M059J (cell line): Measurements from ENCODE around the gene CIAO1. TPM values are rescaled to one million over a fixed set of nuclear protein-coding genes. Genes with fewer than 3 reads are reported as not detected.
"Not testable (repeated sequence)": the region's sequence is repeated elsewhere in the genome, so short reads cannot be mapped to it uniquely, and the experiment has no call there.

ENCODE experiments used
- DNase-seq: peaks from one replicate; pipeline ENCODE4 v3.0.0-alpha.2; 2012; ENCODE audit warnings: low read depth
- total RNA-seq: library from RNA; depleted of rRNA; stranded (reverse); fragments of >200 nt; shearing (Covaris generic); gene quantifications from 2 replicates; pipeline ENCODE4 v1.2.3, GENCODE V29; 2014; rRNA removed

CIAO1 gene
- total RNA-seq = 89.1 and 115 TPM in 2 replicates

DNA sequence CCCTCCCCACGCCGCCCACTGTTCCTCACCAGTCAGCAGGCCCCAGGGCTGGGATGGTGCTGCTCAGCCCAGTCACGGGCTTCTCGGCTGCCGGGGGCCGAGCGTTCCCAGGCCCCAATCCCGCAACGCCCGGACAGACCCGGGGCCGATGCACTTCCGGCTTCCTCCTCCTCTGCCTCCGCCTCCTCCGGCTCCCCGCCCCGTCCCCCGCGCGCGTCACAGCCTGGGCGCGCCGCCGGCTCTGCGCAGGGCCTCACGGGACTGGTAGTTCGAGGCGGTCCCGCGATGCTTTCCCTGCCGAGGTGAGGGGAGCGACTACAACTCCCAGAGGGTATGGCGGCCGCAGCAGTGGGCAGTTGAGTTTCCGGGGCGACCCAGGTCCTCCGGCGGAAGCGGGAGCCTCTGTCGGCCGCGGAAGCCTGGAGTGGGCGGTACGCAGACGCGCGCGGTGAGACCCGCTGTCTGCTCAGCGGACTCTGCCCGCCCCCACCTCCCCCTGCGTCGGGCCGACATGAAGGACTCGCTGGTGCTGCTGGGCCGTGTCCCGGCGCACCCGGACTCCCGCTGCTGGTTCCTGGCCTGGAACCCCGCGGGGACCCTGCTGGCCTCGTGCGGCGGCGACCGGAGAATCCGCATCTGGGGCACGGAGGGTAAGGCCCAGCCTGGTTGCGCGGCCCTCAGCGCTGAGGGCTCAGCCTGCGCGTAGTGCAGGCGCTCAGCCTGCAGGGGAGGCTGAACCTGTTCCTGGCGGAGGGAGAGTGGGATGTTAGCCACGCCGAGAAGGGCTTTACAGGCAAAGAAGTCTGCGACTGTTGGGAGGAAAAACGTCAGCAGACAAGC lies at the start of gene CIAO1, which contains the start of gene TMEM127:
Gene CIAO1, plus strand, starts transcription at position 386 of the 840 bp plus-strand sequence. Its CDS starts 126 bp downstream, at position 512.
Gene TMEM127, minus strand, starts transcription at position 158 of the 840 bp plus-strand sequence. CDS start 616 bp downstream, outside the sequence.
- DNase-seq = peak; percentile 97

DNA sequence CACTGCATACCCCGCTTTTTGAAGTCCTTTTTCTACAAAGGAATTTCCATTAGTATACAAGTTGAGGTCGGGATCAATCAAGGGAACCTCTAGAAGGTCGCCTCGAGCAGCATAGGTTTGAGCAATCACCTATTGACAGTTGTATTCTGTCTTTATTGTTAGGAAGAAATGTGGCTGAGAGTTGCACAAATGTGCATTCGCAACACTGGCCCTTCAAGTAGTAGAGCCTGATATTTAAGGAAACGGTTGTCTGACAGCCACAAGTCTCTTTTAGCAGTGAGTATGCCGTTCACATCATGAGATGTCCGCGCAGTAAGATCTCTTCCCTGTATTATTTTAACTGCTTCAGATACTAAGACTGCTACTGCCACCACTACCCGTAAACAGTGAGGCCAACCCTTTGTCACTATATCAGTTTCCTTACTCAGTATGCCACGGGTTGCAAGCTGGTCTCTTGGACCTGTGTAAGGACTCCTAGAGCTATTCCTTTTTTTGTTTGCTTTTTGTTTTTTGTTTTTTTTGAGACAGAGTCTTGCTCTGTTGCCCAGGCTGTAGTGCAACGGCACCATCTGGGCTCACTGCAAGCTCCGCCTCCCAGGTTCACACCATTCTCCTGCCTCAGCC lies 47.4 kb upstream of the CIAO1 start:
- no peak for DNase-seq

DNA sequence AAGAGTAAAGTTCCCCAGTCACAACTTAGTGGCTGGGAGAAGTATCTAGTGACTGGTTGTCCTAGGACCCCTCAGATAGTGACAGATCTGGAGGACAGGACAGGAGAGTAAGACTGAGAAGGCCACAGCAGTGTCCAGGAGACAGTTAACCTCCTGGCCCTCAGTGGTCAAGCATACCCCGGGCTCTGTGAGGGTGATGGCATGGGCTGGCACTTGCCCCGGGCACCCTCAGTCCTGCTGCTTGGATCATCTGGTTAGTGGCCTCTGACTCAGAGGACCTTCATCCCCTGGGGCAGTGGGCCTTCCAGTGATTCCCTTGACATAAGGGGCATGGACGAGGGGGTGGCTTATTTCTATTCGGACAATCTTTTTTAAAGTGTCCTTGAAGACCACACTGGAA lies 46.1 kb upstream of the CIAO1 start:
- DNase-seq = peak; percentile 40

DNA sequence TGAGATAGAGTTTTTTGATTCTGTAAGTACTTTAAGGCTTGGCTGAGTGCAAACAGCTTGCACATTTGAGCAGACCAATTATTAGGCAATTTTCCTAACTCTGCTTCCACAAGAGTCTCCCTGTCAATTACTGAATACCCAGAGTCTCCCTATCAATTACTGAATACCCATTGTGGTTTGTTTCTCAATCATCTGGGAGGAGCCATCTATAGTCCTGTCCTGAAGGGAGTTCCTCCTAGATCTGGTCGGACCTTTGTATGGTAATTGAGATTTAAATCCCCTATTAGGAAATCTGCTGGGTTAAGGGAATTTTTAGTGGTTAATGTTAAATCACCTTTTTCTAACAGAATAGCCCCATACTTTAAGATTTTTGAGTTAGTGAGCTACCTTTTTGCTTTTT lies 44.9 kb upstream of the CIAO1 start:
- DNase-seq = not testable (repeated sequence)

DNA sequence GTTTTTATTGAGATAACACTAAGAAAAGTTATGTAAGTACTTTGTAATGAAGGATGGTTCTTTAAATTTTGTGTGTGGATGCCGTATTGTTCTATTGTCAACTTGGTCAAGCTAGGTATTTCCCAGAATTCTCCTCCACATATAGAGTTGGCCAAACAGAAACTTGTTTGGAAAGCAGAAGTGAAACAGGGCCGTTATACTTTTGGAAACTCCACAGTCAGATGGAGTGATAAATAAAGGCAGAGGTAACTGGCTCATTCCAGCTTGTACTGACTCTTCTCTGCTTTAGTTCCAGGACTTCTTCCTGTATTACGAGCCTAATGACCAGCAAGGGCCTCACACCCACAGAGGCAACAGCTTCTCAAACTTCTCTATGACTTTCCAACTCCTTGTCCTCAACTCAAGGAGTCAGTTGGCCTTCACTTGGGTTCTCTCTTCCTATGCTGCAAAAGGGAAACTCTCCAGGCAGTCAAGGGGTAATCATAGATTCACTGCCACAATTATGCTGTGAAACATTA lies 41.0 kb upstream of the CIAO1 start:
- no peak for DNase-seq

DNA sequence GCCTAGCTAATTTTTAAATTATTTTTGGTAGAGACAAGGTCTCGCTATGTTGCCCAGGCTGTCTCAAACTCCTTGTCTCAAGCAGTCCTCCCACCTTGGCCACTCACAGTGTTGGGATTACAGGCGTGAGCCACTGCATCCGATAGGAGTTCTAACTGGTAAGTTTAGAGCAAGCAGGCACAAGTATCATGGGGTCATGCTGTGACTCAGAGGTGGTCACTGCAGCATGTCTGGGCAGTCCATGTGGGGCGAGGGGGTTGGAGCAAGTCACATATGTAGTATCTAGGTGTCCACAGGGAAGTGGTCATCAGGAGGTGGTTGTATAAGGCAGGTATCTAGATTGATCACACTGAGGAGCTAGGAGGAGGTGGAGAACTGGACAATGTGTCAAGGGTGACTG lies 34.7 kb upstream of the CIAO1 start:
- DNase-seq = no peak

DNA sequence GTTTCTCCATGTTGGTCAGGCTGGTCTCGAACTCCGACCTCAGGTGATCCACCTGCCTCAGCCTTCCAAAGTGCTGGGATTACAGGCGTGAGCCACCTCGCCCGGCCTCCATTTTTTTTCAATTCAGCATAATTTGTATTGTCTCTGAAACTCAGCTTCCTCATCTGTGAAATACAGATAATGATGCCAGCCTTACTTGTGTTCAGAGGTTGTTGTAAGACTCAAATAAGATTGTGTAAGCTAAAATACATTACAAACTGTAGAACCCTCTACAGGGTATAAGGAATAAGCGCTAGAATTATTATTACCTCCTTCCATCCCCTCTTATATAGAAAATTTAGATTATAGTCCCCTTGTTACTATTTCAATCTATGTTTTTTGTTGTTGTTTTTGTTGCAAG lies 32.6 kb upstream of the CIAO1 start:
- DNase-seq = no peak

DNA sequence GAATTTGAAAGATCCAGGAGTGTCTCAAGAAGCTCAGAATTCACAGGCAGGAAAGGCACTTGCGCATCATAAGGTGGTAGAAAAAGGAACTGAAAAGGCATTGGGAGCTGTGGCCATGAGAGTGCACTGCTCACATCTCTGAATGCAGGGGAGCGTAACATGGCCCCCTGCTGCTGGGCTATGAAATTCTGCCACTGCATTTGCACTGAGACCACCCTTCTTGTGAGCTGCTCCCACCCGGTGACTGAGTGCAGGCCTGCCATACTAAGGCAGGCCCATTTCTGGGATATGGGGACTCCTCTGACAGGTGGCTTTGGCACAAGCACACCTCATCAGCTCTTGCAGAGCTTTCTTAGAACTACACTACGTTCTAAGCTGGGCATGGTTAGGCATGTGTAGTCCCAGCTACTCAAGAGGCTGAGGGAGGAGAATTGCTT lies 32.1 kb upstream of the CIAO1 start:
- no peak for DNase-seq

DNA sequence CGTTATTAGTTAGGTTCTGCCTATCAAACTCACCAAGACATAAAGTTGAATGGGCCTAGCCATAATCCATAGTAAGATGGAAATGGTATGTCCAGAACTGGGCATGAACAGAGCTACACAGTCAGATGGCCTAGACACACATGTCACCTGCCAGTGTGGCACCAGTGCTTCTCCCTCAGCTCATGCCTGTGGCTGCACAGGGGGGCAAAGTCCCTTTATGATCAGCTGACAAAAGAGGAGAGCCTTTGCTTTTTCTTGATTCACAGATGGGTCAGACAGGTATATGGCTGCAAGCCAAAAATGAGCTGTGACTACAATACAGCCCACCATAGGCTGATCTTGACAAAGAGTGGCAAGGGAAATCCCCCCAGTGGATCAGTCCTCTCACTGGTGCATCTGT lies 29.1 kb upstream of the CIAO1 start:
- DNase-seq = no peak

DNA sequence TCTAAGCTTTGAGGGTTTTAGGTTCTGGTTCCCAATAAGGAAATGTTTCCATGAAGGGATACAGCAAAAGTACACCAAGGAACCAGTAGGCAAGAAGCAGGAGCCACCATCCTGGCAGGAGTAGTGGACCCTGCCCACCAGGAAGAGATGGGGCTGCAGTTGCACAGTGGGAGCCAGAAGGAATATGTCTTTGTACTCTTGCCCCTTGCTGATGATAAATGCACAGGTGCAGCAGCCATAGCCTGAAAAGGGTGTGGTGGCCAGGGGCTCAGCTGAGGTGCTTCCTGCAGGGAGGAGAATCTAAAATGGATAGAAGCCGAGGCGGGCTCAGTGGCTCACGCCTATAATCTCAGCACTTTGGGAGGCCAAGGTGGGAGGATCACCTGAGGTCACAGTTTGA lies 27.8 kb upstream of the CIAO1 start:
- DNase-seq = no peak

DNA sequence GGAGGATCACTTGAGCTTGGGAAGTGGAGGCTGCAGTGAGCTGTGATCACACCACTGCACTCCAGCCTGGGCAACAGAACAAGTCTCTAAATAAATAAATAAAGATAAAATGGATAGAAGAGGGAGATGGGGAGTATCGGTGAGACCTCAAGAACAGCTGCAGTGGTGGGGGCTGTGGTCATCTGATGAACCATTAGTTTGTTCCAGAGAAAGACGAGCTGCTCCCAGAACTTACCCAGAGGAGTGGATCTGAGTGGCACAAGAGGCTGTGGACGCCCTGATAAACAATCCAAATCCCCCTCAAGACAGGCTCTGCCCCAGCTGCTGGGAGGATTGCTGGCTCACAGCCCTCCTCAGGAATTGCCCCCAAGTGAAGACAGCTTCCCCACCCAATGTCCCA lies 26.9 kb upstream of the CIAO1 start:
- DNase-seq = no peak

DNA sequence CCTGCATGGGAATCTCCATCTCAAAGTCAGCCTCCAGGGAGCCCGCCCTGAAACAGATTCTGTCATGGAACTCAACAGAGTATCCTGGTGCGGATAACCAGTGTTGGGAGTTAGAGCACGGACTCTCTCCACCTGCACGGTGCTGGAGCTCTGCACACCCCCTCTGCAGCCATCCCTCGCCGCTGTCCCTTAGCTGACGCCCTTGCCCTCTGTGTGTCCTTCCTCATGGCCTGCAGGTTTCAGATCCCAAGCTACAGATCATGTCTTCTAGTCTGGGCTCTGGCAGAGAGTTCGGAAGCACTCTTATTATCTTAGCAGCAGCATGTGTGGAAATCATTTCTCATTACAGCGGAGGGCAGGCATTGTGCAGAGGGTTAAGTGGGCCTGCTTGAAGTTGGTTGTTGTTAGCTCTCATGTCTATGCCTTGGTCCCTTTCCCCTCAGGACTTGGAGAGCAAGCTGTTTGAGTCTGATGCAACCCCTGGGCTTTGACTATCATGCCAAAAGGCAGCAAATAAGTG lies 26.2 kb upstream of the CIAO1 start:
- DNase-seq = no peak

DNA sequence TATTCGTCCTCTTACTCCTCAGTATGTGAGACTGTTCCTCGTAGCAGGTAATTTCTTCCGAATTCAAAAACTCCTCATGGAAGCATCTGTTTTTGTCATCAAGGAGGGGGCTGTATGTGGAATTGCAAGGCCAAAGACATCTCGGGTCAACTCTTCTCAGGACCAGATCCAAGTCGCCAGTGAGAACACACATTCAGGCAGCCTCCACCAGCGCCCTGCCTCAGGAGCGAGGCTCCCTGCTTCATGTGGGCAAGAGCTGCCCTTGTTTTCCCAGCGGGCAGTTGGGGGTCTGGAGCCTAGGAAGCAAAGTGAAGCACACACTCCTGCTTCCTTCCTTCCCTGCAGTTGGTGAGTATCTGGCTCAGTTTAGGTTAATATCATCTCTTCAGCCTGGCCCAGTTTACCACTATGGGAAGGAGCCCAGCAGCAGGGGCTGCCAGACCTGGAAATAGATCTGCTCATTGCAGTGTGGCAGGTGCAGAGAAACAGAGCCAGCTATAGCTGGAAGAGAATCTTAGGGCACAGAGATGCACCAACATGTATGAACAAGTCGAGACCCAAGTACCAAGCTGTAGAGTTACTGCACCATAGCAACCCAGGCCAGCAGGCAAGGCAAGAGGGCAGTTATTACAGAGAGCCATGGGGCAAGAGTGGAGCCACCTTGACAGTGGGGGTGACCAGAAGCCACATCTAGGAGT lies 25.5 kb upstream of the CIAO1 start:
- no peak for DNase-seq

DNA sequence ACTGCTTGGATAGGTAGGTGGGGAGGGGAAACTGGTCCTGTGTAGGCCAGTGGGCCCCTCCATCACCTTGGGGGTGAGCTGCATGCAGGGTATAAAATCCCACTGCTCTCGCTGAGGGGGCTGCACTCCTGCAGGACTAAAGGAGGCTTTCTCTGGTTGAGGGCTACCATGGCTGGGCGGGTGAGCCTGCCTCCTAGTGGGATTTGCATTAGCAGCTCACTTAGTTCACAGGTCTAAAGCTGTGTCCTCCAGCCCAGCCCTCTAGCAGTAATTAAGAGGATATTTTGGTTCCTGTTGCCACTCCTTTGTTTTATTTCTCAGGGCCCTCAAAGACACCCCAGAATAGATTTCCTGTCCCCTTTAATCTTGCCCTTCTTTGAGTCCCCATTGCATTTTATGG lies 24.8 kb upstream of the CIAO1 start:
- DNase-seq = no peak

DNA sequence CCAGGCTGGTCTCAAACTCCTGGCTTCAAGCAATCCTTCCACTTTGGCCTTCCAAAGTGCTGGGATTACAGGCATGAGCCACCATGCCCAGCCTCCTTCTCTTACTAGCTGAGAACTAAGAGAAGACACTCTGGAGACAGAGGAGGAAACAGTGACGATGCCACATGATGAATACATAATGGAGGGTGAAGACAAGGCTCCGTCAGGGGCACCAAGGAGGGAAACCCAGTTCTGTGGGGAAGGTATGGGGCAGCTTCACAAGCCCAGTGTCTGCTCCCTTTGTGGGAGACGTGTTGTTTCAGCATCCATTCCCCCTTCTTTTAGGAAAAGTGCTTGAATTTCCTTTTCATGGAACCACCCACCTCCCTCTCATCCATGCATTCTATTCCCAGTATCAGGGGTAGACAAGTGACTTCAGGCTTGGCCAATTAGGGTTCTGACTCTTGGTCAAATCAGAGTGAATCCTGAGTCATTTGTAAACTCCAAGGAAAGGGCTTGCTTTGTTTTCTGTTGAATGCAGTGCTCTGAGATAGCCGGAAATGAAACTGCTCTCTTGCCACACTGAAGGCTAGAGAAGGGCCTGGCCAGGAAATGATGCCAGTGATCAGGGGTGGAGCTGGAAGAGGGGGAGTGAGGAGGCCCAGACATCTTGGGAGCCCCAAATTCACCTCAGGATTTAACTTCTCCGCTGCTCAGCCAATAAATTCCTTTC lies 24.0 kb upstream of the CIAO1 start:
- DNase-seq = peak; percentile 93

DNA sequence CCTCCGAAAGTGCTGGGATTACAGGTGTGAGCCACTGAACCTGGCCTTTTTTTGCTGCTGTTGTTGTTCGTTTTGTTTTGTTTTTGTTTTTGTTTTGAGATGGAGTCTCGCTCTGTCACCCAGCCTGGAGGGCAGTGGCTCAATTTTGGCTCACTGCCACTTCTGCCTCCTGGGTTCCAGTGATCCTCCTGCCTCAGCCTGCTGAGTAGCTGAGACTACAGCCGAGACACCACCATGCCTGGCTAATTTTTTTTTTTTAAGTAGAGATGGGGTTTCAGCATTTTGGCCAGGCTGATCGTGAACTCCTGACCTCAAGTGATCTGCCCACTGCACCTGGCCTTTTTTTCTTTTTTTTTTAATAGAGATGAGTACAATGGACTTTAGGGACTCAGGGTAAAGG lies 22.2 kb upstream of the CIAO1 start:
- DNase-seq = no peak

DNA sequence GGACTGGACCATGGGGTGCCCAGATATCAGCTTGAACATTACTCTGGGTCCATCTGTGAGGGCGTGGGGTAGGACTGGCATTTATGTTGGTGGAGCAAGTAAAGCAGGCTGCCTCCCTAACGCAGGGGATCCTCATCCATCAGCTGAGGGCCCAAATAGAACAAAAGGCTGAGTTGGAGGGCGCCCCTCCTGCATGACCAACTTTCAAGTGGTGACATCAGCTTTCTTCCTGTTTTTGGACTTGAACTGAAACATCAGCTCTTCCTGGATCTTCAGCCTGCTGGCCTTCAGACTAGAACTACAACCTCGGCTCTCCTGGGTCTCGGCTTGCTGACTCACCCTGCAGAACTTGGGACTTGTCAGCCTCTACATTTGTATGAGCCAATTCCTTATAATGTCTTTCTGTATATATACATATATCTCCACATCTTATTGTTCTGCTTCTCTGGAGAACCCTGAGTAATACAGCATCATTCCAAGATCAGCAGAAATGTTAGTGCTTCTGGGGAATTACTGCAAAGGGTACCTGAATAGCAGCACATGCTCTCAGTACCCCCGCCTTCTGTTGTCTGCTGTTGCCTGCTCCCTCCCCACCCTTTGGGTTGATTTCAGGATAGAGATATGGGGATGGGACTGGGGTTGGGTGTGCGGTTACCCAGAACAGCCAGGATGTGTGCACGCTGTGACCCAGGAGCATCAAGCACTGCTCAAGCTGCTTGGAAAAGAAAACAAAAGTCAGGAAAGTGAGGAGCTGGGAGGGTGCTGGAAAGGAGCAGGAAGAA lies 20.2 kb upstream of the CIAO1 start:
- peak; percentile 25 for DNase-seq

DNA sequence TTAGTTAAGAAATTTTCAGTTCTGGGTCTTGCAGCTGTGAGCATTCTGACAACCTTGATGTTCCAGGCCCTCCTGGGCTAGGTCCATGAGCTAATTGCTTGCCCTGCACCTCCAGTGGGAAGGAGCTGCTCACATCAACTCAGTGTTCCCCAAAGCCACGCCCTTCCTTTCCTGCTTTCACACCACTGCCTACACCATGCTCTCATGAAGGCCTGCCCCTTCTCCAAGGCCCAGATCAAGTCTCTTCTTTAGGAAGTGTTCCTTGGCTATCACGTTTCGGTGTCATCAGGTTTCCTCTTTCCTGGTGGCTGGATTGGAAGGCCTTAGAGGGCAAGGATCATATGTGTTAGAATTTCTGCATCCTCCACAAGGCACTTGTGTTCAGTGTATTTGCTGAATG lies 19.0 kb upstream of the CIAO1 start:
- no peak for DNase-seq

DNA sequence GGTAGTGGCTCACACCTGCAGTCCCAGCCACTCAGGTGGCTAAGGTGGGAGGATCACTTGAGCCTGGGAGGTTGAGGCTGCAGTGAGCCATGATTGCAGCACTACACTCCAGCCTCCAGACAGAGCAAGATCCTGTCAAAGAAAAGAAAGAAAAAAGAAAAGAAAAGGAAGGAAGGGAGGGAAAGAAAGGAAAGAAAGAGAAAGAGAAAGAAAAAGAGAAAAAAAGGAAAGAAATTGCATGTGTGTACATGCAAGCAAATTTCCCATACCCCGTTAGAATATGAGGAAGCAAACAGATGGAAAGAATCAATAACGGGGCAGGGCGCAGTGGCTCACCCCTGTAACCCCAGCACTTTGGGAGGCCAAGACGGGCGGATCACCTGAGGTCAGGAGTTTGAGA lies 18.1 kb upstream of the CIAO1 start:
- DNase-seq = no peak

DNA sequence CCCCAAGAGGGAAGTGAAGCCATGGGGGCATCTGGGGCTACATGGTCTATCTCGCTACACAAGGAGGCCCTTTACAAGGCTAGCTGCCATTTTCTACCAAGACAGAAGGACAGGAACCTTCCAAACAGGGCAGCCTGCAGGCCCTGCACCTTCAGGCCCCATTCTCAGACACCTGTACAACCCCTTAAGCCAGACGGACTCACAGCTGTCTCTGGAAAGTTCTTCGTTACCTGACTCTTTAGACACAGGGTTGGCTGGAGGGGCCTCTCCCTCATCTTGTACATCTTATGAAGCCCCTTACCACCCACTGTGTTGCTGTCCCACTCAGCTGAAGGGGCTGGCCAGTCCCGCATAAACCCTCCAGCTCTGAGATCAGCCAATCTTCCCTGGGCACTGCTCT lies 17.4 kb upstream of the CIAO1 start:
- DNase-seq = no peak

DNA sequence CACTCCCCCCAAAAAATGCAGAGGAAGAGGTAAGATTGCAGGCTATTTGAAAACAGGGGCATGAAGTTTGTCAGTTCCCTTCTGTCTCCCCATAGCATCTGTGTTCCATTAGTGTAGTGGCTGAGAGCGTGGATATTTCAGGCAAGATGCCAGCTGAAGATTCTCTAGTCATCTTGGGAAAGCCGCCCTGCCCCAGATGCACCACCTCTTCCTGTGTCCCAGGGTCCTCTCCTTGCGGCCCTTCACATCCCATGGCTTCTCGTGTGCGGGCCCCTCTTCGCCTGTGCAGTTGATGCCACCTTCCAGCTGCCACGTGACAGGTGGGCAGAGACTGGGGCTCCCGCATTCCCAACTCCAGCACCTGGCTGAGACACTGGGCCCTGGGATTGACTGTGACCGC lies 16.4 kb upstream of the CIAO1 start:
- DNase-seq = no peak
